ENCODE results near the gene SERPINB12.

Gene SERPINB12

GRCh38 chr18:63523660-63524059, 18.5 kb upstream of the SERPINB12 start:
- TF ChIP-seq CTCF (IDR thresholded peaks at IDR 0.05; ENCODE audit: low read depth, low read length, missing control alignments): peak; percentile 8
- no peak for DNase-seq (ENCODE audit: extremely low read depth, low read depth)
- H3K4me3 ChIP-seq (replicated peaks; ENCODE audit: low read depth, low read length): no peak overlapping the region

GRCh38 chr18:63527251-63527650, 14.9 kb upstream of the SERPINB12 start:
- H3K4me3 ChIP-seq (replicated peaks; ENCODE audit: low read depth, low read length): no peak overlapping the region
- no peak for DNase-seq (ENCODE audit: extremely low read depth, low read depth)
- no peak for TF ChIP-seq CTCF (IDR thresholded peaks at IDR 0.05; ENCODE audit: low read depth, low read length, missing control alignments)

- no peak overlapping the region for H3K4me3 ChIP-seq (replicated peaks; ENCODE audit: low read depth, low read length)
- no peak for TF ChIP-seq CTCF (IDR thresholded peaks at IDR 0.05; ENCODE audit: low read depth, low read length, missing control alignments)
- DNase-seq (ENCODE audit: extremely low read depth, low read depth): no peak
These were observed 13.2 kb upstream of the SERPINB12 start for GRCh38 chr18:63528863-63529492.

GRCh38 chr18:63532471-63532870, 9.7 kb upstream of the SERPINB12 start:
- no peak for DNase-seq (ENCODE audit: extremely low read depth, low read depth)
- TF ChIP-seq CTCF (IDR thresholded peaks at IDR 0.05; ENCODE audit: low read depth, low read length, missing control alignments): no peak
- H3K4me3 ChIP-seq (replicated peaks; ENCODE audit: low read depth, low read length): no peak overlapping the region

GRCh38 chr18:63534615-63535014, 7.6 kb upstream of the SERPINB12 start:
- no peak for DNase-seq (ENCODE audit: extremely low read depth, low read depth)
- no peak for TF ChIP-seq CTCF (IDR thresholded peaks at IDR 0.05; ENCODE audit: low read depth, low read length, missing control alignments)
- no peak overlapping the region for H3K4me3 ChIP-seq (replicated peaks; ENCODE audit: low read depth, low read length)

- no peak for TF ChIP-seq CTCF (IDR thresholded peaks at IDR 0.05; ENCODE audit: low read depth, low read length, missing control alignments)
- DNase-seq (ENCODE audit: extremely low read depth, low read depth): no peak
- H3K4me3 ChIP-seq (replicated peaks; ENCODE audit: low read depth, low read length): no peak overlapping the region
These were observed 2.2 kb upstream of the SERPINB12 start for GRCh38 chr18:63539904-63540510.

All from HFF-Myc (cell line).